K562 (cell line): ENCODE data around the gene PPP1R14D. TPM values are rescaled to one million over a fixed set of nuclear protein-coding genes. Genes with fewer than 3 reads are reported as not detected.

Source experiments
- ARID1B ChIP-seq: fragments of 450-650 bp; IDR thresholded peaks from 2 replicates; pipeline ENCODE4 v1.6.1; 2016; ENCODE audit warnings: antibody characterized with exemption, mild to moderate bottlenecking, inconsistent platforms
- MEIS2 ChIP-seq: fragments of 450-650 bp; IDR thresholded peaks from 2 replicates; pipeline ENCODE4 v1.6.1; 2014; ENCODE audit warnings: mild to moderate bottlenecking; ENCODE audit not compliant: partially characterized antibody
- NFE2L1 ChIP-seq: fragments of 450-650 bp; IDR thresholded peaks from 2 replicates; pipeline ENCODE4 v1.6.1; 2016; ENCODE audit warnings: missing genetic modification characterization, low read depth, mild to moderate bottlenecking, missing compliant biosample characterization, moderate library complexity, borderline replicate concordance
- PHB2 ChIP-seq: fragments of 450-650 bp; IDR thresholded peaks from 2 replicates; pipeline ENCODE4 v1.6.1; 2017; ENCODE audit warnings: low read depth
- PHF20 ChIP-seq: fragments of 450-650 bp; IDR thresholded peaks from 2 replicates; pipeline ENCODE4 v1.6.1; 2018; ENCODE audit not compliant: partially characterized antibody
- RAD21 ChIP-seq, 2 experiments: fragments of 250-450 bp in 1 of 2; fragments of 450-650 bp in 1 of 2; sonication (Bioruptor Pico) in 1 of 2; formaldehyde crosslinking in 1 of 2; IDR thresholded peaks in 1 of 2; conservative IDR thresholded peaks in 1 of 2; 2 replicates each; pipeline versions ENCODE4 v1.4.0 to v1.8.0; 2020 to 2022; ENCODE audit warnings: mild to moderate bottlenecking in 2 of 2, moderate library complexity in 1 of 2
- TCFL5 ChIP-seq: fragments of 250-450 bp; sonication (Bioruptor Pico); conservative IDR thresholded peaks from 2 replicates; pipeline ENCODE4 v1.6.1; 2021; ENCODE audit warnings: mild to moderate bottlenecking, moderate library complexity, matching md5 sums
- ZNF431 ChIP-seq: sonication (generic); formaldehyde crosslinking; IDR thresholded peaks from 2 replicates; pipeline ENCODE4 v1.8.0; 2022; ENCODE audit warnings: mild to moderate bottlenecking, missing genetic modification reagents
- ZNF57 ChIP-seq: fragments of 450-650 bp; formaldehyde crosslinking; IDR thresholded peaks from 2 replicates; pipeline ENCODE4 v1.4.0; 2020; ENCODE audit warnings: mild to moderate bottlenecking, moderate library complexity
- polyA plus RNA-seq, 8 experiments: library from polyadenylated mRNA; depleted of rRNA in 4 of 8; stranded (reverse) in 5 of 8; unstranded in 3 of 8; fragments of >200 nt; fragmentation: Nextera tagmentation in 2 of 8; fragmentation: Illumina TruSeq in 1 of 8; extraction: Ambion mirVana in 2 of 8; extraction: Trizol in 1 of 8; gene quantifications; 2 replicates each; pipeline versions ENCODE4 v1.2.1 to v1.2.3, GENCODE V29; 2011 to 2014; ENCODE audit warnings: inconsistent platforms in 1 of 8, missing spikeins in 1 of 8
- total RNA-seq, 7 experiments: library from RNA; depleted of rRNA in 6 of 7; stranded (reverse); fragments of >200 nt in 6 of 7; fragmentation: Illumina TruSeq in 2 of 7; extraction: Trizol in 2 of 7; gene quantifications; 2 replicates each; pipeline versions ENCODE4 v1.2.1 to v1.2.3, GENCODE V29; 2011 to 2021; ENCODE audit warnings: low replicate concordance in 1 of 7
- TF ChIP-seq, protein P1 (sequence below): IDR thresholded peaks from 3 replicates; pipeline ENCODE4 v1.6.1; 2011; ENCODE audit warnings: borderline replicate concordance, mild to moderate bottlenecking, moderate library complexity; ENCODE audit not compliant: insufficient read length; ENCODE audit errors: extremely low read depth
- TF ChIP-seq, protein P2 (sequence below): fragments of 250-450 bp; sonication (Bioruptor Pico); IDR thresholded peaks from 2 replicates; pipeline ENCODE4 v1.4.0; 2020
- TF ChIP-seq, protein P3 (sequence below): sonication (generic); formaldehyde crosslinking; IDR thresholded peaks from 2 replicates; pipeline ENCODE4 v1.8.1; 2023; ENCODE audit warnings: mild to moderate bottlenecking, missing genetic modification reagents
- TF ChIP-seq, protein P4 (sequence below): fragments of 250-450 bp; sonication (Bioruptor Pico); IDR thresholded peaks from 2 replicates; pipeline ENCODE4 v1.8.0; 2022; ENCODE audit warnings: moderate library complexity, mild to moderate bottlenecking, inconsistent platforms
- TF ChIP-seq, protein P5 (sequence below): sonication (generic); formaldehyde crosslinking; IDR thresholded peaks from 2 replicates; pipeline ENCODE4 v1.8.0; 2022; ENCODE audit warnings: missing genetic modification reagents, mild to moderate bottlenecking, moderate library complexity, borderline replicate concordance

Gene PPP1R14D
- total and polyA plus RNA-seq, 9 of the 15 experiments (the other 6 are each of a cell fraction or from before 2014, with no cell fraction given), result 0.11 to 0.18 TPM; not detected in 7

DNA sequence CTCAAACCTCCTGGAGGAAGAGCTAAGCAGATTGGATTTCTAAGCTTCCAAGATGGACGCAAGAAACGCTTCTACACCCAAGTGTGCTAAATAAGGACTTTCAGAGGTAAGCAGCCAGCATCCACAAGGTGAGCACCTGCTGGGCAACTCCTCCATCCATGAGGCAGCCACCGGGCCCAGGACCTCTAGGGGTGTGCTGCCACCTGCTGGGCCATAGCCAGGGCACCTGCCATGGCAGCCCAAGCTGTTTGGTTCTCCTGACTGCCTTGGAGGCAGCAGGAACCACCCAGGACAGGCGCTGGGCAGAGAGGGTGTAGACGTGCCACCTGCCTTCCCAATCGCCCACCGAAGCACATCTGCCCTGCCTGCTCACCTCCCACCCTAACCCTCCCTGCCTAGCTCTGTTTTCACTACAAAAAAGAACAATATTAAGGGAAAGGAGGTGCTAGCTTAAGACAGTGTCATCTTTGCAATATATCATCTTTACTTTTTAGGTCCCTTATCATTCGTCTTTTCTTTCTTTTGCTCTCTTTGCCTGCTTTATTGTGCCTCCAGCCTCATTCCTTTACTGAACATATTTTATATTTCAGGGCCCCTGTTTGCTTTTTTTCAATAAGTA, 45.8 kb downstream of the PPP1R14D start (continued):
- TF ChIP-seq, protein P1, sequence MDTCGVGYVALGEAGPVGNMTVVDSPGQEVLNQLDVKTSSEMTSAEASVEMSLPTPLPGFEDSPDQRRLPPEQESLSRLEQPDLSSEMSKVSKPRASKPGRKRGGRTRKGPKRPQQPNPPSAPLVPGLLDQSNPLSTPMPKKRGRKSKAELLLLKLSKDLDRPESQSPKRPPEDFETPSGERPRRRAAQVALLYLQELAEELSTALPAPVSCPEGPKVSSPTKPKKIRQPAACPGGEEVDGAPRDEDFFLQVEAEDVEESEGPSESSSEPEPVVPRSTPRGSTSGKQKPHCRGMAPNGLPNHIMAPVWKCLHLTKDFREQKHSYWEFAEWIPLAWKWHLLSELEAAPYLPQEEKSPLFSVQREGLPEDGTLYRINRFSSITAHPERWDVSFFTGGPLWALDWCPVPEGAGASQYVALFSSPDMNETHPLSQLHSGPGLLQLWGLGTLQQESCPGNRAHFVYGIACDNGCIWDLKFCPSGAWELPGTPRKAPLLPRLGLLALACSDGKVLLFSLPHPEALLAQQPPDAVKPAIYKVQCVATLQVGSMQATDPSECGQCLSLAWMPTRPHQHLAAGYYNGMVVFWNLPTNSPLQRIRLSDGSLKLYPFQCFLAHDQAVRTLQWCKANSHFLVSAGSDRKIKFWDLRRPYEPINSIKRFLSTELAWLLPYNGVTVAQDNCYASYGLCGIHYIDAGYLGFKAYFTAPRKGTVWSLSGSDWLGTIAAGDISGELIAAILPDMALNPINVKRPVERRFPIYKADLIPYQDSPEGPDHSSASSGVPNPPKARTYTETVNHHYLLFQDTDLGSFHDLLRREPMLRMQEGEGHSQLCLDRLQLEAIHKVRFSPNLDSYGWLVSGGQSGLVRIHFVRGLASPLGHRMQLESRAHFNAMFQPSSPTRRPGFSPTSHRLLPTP, result no peak
- TF ChIP-seq RAD21 (CRISPR knock-in tag; conservative IDR thresholded peaks at IDR 0.05 in 1 of 2, IDR thresholded peaks at IDR 0.05 in 1 of 2) (peak; percentile 88 to 90), ARID1B (no peak), PHF20 (no peak), ZNF57 (CRISPR knock-in tag) (no peak), TCFL5 (CRISPR knock-in tag) (no peak), PHB2 (no peak), NFE2L1 (tag) (no peak), ZNF431 (no peak), MEIS2 (no peak)
- TF ChIP-seq, protein P2, sequence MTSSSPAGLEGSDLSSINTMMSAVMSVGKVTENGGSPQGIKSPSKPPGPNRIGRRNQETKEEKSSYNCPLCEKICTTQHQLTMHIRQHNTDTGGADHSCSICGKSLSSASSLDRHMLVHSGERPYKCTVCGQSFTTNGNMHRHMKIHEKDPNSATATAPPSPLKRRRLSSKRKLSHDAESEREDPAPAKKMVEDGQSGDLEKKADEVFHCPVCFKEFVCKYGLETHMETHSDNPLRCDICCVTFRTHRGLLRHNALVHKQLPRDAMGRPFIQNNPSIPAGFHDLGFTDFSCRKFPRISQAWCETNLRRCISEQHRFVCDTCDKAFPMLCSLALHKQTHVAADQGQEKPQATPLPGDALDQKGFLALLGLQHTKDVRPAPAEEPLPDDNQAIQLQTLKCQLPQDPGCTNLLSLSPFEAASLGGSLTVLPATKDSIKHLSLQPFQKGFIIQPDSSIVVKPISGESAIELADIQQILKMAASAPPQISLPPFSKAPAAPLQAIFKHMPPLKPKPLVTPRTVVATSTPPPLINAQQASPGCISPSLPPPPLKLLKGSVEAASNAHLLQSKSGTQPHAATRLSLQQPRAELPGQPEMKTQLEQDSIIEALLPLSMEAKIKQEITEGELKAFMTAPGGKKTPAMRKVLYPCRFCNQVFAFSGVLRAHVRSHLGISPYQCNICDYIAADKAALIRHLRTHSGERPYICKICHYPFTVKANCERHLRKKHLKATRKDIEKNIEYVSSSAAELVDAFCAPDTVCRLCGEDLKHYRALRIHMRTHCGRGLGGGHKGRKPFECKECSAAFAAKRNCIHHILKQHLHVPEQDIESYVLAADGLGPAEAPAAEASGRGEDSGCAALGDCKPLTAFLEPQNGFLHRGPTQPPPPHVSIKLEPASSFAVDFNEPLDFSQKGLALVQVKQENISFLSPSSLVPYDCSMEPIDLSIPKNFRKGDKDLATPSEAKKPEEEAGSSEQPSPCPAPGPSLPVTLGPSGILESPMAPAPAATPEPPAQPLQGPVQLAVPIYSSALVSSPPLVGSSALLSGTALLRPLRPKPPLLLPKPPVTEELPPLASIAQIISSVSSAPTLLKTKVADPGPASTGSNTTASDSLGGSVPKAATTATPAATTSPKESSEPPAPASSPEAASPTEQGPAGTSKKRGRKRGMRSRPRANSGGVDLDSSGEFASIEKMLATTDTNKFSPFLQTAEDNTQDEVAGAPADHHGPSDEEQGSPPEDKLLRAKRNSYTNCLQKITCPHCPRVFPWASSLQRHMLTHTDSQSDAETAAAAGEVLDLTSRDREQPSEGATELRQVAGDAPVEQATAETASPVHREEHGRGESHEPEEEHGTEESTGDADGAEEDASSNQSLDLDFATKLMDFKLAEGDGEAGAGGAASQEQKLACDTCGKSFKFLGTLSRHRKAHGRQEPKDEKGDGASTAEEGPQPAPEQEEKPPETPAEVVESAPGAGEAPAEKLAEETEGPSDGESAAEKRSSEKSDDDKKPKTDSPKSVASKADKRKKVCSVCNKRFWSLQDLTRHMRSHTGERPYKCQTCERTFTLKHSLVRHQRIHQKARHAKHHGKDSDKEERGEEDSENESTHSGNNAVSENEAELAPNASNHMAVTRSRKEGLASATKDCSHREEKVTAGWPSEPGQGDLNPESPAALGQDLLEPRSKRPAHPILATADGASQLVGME (CRISPR knock-in tag), result peak; percentile 69; the same call in 1 of the 2 replicates
- TF ChIP-seq, protein P3, sequence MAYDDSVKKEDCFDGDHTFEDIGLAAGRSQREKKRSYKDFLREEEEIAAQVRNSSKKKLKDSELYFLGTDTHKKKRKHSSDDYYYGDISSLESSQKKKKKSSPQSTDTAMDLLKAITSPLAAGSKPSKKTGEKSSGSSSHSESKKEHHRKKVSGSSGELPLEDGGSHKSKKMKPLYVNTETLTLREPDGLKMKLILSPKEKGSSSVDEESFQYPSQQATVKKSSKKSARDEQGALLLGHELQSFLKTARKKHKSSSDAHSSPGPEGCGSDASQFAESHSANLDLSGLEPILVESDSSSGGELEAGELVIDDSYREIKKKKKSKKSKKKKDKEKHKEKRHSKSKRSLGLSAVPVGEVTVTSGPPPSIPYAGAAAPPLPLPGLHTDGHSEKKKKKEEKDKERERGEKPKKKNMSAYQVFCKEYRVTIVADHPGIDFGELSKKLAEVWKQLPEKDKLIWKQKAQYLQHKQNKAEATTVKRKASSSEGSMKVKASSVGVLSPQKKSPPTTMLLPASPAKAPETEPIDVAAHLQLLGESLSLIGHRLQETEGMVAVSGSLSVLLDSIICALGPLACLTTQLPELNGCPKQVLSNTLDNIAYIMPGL, result no peak
- TF ChIP-seq, protein P4, sequence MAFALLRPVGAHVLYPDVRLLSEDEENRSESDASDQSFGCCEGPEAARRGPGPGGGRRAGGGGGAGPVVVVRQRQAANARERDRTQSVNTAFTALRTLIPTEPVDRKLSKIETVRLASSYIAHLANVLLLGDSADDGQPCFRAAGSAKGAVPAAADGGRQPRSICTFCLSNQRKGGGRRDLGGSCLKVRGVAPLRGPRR, result no peak
- TF ChIP-seq, protein P5, sequence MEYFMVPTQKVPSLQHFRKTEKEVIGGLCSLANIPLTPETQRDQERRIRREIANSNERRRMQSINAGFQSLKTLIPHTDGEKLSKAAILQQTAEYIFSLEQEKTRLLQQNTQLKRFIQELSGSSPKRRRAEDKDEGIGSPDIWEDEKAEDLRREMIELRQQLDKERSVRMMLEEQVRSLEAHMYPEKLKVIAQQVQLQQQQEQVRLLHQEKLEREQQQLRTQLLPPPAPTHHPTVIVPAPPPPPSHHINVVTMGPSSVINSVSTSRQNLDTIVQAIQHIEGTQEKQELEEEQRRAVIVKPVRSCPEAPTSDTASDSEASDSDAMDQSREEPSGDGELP (CRISPR knock-in tag), result peak; percentile 49; the same call in 1 of the 2 replicates
